NCI-H1092 treated with DMSO at 0.1 percent for 48 hours (cell line): ENCODE measurements around the gene CDHR2.

Experiments used
- DNase-seq: peaks from one replicate; lab custom pipeline; 2025; lab: John Stamatoyannopoulos, UW

CDHR2 gene, protein sequence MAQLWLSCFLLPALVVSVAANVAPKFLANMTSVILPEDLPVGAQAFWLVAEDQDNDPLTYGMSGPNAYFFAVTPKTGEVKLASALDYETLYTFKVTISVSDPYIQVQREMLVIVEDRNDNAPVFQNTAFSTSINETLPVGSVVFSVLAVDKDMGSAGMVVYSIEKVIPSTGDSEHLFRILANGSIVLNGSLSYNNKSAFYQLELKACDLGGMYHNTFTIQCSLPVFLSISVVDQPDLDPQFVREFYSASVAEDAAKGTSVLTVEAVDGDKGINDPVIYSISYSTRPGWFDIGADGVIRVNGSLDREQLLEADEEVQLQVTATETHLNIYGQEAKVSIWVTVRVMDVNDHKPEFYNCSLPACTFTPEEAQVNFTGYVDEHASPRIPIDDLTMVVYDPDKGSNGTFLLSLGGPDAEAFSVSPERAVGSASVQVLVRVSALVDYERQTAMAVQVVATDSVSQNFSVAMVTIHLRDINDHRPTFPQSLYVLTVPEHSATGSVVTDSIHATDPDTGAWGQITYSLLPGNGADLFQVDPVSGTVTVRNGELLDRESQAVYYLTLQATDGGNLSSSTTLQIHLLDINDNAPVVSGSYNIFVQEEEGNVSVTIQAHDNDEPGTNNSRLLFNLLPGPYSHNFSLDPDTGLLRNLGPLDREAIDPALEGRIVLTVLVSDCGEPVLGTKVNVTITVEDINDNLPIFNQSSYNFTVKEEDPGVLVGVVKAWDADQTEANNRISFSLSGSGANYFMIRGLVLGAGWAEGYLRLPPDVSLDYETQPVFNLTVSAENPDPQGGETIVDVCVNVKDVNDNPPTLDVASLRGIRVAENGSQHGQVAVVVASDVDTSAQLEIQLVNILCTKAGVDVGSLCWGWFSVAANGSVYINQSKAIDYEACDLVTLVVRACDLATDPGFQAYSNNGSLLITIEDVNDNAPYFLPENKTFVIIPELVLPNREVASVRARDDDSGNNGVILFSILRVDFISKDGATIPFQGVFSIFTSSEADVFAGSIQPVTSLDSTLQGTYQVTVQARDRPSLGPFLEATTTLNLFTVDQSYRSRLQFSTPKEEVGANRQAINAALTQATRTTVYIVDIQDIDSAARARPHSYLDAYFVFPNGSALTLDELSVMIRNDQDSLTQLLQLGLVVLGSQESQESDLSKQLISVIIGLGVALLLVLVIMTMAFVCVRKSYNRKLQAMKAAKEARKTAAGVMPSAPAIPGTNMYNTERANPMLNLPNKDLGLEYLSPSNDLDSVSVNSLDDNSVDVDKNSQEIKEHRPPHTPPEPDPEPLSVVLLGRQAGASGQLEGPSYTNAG (N-terminal part only)

GRCh38 chr5:176548967-176549444, at the start of gene CDHR2:
TSS of gene CDHR2 (plus strand) at chr5:176549342. CDS start at chr5:176565353, 16,011 bp downstream.
- no peak for DNase-seq

- no peak for DNase-seq
These were observed 48.6 kb upstream of the CDHR2 start for GRCh38 chr5:176500511-176500910.

DNA sequence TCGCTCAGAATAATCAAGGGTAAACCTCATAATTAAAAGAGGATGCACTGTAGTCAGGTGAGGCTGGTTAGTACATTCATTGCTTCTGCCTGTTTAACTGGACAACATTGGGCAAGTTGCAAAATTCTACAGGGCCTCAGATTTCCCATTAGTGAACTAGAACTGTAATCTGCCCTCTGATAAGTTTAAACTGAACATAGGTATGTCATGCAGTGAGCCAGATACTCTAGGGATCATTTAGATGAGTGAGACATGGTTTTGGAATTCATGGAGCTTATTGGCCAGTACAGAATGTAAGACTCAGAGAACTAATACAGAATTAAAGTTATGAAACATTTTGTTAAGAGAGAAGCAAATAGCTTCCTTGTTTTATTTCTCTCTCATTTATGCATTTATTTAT, 47.8 kb upstream of the CDHR2 start:
- no peak for DNase-seq

GRCh38 chr5:176503496-176503895, 45.6 kb upstream of the CDHR2 start:
- no peak for DNase-seq

DNA sequence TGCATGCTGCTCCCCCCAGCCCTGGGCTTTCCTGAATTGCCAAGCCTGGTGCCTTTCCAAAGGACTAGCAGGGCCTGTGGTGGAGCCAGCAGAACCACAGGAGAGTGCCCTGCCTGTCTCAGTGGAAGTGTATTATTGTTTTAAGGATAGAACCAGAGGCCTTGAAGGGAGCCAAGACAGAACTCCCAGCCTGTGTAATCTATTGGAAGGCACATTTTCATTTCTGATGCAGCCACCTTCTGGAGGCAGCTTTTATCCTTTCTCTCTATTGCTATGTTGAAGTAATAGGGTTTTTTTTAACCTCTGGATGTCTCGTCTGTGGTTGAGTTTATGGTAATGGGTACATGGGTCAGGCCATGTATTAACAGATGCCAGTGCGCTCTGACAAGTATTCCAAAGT, 41.2 kb upstream of the CDHR2 start:
- no peak for DNase-seq

- DNase-seq = no peak
These were observed 40.5 kb upstream of the CDHR2 start for GRCh38 chr5:176508603-176509002.

DNA sequence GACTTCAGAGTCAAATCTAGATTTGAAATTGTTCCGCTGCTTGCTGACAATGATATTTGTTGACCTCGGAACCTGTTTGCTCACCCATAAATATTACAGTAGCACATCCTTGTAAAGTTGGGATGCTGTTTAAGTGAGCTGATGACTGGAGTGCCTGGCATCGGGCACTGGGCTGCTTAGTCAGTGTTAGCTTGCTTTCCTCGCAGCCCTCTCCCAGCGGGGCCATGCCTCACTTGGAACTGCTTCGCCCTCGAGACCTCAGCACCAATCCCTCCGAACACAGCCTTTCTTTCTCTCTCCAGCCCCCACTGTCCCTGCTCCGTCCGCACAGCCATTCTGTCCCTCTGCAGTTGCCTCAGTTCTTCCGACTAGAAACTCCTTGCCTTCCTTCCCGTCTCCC, 35.4 kb upstream of the CDHR2 start:
- DNase-seq = no peak

- DNase-seq = no peak
These were observed 34.7 kb upstream of the CDHR2 start for GRCh38 chr5:176514244-176514950.

DNA sequence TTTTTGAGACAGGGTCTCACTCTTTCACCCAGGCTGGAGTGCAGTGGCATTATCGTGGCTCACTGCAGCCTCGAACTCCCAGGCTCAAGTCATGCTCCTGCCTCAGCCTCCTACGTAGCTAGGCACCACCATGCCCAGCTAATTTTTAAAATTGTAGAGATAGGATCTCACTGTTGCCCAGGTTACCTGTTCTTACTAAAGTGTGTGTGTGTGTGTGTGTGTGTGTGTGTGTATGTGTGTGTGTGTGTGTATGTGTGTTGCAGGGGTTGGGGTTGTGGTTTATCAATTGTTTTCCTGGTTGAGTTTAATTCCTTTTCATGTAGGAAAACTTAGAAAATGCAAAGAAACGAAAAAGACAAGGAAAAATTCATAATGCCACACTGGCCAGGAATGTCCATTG, 33.7 kb upstream of the CDHR2 start:
- DNase-seq = no peak

DNA sequence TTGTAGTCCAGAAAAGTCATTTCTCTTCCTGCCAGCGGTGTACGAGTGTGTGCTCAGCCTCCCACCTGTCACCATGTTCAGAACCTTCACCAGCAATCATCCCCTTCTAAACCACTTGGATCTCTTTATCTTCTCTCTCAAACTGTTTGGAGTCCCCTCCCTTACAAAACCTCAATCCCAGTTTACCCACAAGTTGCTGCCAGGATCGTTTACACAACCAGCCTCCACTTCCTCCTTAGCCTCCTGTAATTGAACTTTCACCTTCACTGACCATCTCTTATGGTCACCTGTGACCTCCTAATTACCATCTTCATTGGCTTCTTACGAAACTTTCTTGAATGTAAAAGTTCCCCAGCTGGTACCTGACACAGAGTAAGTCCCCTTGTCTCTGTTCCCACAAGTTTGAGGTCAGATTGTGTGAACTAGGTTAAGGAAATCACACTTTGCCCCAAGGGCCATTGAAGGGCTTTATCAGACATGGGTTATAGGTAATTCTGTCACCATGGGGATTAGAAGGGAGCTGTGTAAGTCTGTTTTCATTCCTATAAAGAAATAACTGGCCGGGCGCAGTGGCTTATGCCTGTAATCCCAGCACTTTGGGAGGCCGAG, 32.0 kb upstream of the CDHR2 start:
- DNase-seq = no peak

- no peak for DNase-seq
These were observed 29.1 kb upstream of the CDHR2 start for GRCh38 chr5:176519810-176520720.

GRCh38 chr5:176521286-176521685, 27.9 kb upstream of the CDHR2 start:
- DNase-seq = no peak

DNA sequence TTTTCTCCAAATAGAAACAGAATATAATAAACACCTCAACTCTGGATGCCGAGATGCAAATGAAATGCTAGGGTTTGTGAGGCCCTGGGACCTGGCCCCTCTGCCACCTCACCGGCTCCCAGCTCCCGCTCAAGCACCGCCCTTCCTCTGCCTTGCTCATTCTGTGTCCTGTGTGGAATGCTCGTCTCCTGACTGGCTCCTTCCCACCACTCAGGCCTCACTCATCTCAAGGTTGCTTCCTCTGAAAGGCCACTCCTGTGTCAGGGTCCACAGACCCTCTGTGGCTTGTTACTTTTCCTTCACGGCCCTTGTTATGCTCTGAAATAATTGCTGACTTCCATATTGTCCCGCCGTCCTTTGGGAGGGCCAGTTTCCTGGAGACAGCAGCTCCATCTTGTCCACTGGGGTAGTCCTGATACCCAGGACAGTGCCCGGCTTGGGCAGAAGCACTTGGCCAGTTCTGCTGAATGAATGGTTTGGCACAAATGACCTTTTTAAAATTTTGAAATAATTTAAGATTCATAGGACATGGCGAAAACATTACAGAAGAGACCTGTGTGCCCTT, 27.4 kb upstream of the CDHR2 start:
- no peak for DNase-seq

DNA sequence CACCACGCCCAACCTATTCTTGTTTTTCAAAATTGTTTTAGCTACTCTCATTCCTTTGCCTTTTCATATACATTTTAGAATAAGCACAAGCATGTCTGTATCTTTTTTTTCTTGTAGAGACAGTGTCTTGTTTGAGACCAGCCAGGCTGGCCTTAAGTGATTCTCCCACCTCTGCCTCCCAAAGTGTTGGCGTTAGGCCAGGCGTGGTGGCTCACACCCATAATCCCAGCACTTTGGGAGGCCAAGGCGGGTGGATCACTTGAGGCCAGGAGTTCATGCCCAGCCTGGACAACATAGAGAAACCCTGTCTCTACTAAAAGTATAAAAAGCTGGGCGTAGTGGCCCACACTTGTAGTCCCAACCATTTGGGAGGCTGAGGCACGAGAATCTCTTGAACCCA, 25.0 kb upstream of the CDHR2 start:
- no peak for DNase-seq

DNA sequence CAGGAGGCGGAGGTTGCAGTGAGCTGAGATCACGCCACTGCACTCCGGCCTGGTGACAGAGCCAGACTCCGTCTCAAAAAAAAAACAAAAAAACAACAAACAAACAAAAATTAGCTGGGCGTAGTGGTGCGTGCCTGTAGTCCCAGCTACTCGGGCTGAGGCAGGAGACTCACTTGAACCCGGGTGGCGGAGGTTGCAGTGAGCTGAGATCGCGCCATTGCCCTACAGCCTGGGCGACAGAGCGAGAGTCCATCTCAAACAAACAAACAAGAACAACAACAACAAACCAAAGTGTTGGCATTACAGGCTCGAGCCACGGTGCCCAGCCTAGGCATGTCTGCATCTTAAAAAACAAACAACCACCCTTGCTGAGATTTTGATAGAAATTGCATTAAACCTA, 24.2 kb upstream of the CDHR2 start:
- DNase-seq = no peak

GRCh38 chr5:176525677-176526076, 23.5 kb upstream of the CDHR2 start:
- DNase-seq = no peak

- no peak for DNase-seq
These were observed 22.7 kb upstream of the CDHR2 start for GRCh38 chr5:176526462-176526861.

DNA sequence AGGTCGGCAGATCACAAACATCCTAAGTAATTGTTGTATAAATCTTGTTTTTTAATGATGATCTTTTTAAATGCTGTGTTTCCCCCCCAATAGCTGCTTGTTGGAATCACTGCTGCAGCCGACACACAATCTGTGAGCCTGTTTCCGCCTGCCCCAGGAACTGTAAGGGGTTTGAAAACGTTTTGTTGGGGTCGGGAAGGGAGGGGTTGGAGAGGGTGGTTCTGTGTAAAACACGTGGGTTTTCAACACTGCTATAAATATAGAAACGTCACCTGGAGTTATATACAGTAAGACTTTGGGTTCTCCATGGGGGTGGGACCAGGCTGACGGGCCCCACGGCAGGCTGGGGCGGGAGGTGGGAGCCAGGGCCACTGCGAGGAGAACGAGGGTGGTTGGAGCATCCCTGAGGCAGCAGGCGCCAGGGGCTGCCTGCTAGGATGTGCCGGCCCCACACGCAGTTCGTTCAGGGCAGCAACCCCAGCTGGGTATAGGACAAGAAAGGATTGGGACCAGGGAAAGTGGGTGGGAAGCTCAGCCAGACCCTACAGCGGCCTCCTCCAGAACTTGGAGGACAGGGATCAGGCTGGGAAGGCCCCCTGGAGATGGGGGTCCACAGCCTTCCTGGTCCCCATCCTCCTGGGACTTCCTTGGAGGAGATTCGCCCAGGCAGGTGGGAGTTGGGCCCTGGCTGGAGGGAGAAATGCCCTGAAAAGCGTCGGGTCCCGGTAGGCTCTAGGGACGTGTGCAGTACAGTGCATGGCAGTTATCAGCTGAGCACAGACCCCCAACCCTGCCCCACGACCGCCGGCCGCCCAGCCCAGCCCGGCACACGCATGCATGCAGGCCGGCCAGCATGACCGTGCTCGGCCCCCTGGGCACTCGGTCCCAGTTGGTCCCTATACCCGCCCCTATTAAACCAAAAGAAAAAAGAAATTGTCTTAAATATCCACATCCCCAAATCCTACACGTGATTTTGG, 21.6 kb upstream of the CDHR2 start:
- no peak for DNase-seq
